Astrocyte of the cerebellum (primary cell): ENCODE data around the gene C2orf49.
A peak's percentile ranks its signal among the peaks of the same experiment; 100 is the strongest.

Experiments
- DNase-seq: peaks from one replicate; pipeline ENCODE4 v3.0.0-alpha.2; 2011; ENCODE audit warnings: low read depth
- H3K4me3 ChIP-seq: 2 replicates; pipeline ENCODE4 v1.5.1; 2011; ENCODE audit warnings: mild to moderate bottlenecking, low read depth, low read length, moderate library complexity
- CTCF ChIP-seq: IDR thresholded peaks from 2 replicates; pipeline ENCODE4 v1.5.1; 2012; ENCODE audit warnings: low read length, low read depth, moderate library complexity, mild to moderate bottlenecking; ENCODE audit errors: missing control alignments
- in situ Hi-C: cut with HindIII; loops from 2 replicates; pipeline ENCODE4 v1.10.0; 2017; ENCODE audit warnings: low sequenced_read_pairs

The C2orf49 gene

GRCh38 chr2:105329561-105330495 is 7.5 kb upstream of the C2orf49 start, which contains the start of gene TGFBRAP1:
TSS of gene TGFBRAP1 (minus strand) at chr2:105329735. CDS start at chr2:105308301, 21,434 bp downstream.
- H3K4me3 ChIP-seq: peak within 1 kb of the TSS; percentile 57
- in situ Hi-C loops: no loop called here
- no peak for DNase-seq
- TF ChIP-seq CTCF: no peak

- in situ Hi-C loops: no loop called here
- TF ChIP-seq CTCF: no peak
- no peak for DNase-seq
- no peak overlapping the region for H3K4me3 ChIP-seq
Observed at GRCh38 chr2:105330681-105331375, 6.5 kb upstream of the C2orf49 start.

- no peak for DNase-seq
- no peak for TF ChIP-seq CTCF
- H3K4me3 ChIP-seq: no peak overlapping the region
- in situ Hi-C loops: no loop called here
Observed at GRCh38 chr2:105334211-105334610, 3.1 kb upstream of the C2orf49 start.

- in situ Hi-C loops: no loop called here
- no peak for DNase-seq
- no peak for TF ChIP-seq CTCF
- H3K4me3 ChIP-seq: no peak overlapping the region
Observed at GRCh38 chr2:105335469-105335868, 1.9 kb upstream of the C2orf49 start.

GRCh38 chr2:105336786-105337121 is 586 bp upstream of the C2orf49 start:
- no peak for TF ChIP-seq CTCF
- no peak for DNase-seq
- in situ Hi-C loops: no loop called here
- H3K4me3 ChIP-seq: peak overlapping the region; percentile 94

- no peak for DNase-seq
- TF ChIP-seq CTCF: no peak
- H3K4me3 ChIP-seq: peak overlapping the region; percentile 94
- in situ Hi-C loops: no loop called here
Observed at GRCh38 chr2:105338020-105338385, 663 bp downstream of the C2orf49 start.
